SK-N-SH treated with all-trans-retinoic acid at 6 μM for 48 hours (cell line): ENCODE measurements around the gene MAFB.

Source experiments
- ATAC-seq: fragments of 200-7000 bp; cut with Tn5 transposase; 3 replicates; pipeline ENCODE4 v1.9.1; 2020; ENCODE audit warnings: mild to moderate bottlenecking, moderate library complexity
- ARNTL ChIP-seq: fragments of 450-650 bp; formaldehyde crosslinking; IDR thresholded peaks from 2 replicates; pipeline ENCODE4 v1.5.0; 2020; ENCODE audit warnings: low read depth, mild to moderate bottlenecking, moderate library complexity, borderline replicate concordance
- BACH2 ChIP-seq: fragments of 250-450 bp; sonication (Bioruptor Pico); IDR thresholded peaks from 2 replicates; pipeline ENCODE4 v1.9.0; 2021; ENCODE audit warnings: mild to moderate bottlenecking, borderline replicate concordance
- CREB5 ChIP-seq: fragments of 250-450 bp; sonication (Bioruptor Pico); IDR thresholded peaks from 2 replicates; pipeline ENCODE4 v1.5.1; 2020; ENCODE audit warnings: low read depth, mild to moderate bottlenecking, moderate library complexity
- CSDC2 ChIP-seq: fragments of 250-450 bp; sonication (Bioruptor Pico); IDR thresholded peaks from 2 replicates; pipeline ENCODE4 v1.5.0; 2020; ENCODE audit warnings: mild to moderate bottlenecking, moderate library complexity
- ESRRG ChIP-seq: fragments of 250-450 bp; sonication (Bioruptor Pico); IDR thresholded peaks from 2 replicates; pipeline ENCODE4 v1.6.1; 2021; ENCODE audit warnings: mild to moderate bottlenecking
- GLIS3 ChIP-seq: fragments of 250-450 bp; sonication (Bioruptor Pico); IDR thresholded peaks from 2 replicates; pipeline ENCODE4 v1.5.0; 2020; ENCODE audit warnings: mild to moderate bottlenecking, moderate library complexity
- ISL1 ChIP-seq: fragments of 250-450 bp; sonication (Bioruptor Pico); IDR thresholded peaks from 2 replicates; pipeline ENCODE4 v2.1.2; 2022; ENCODE audit warnings: mild to moderate bottlenecking, moderate library complexity
- OSR1 ChIP-seq: fragments of 250-450 bp; sonication (Bioruptor Pico); IDR thresholded peaks from 2 replicates; pipeline ENCODE4 v1.8.0; 2022; ENCODE audit warnings: moderate library complexity, mild to moderate bottlenecking, inconsistent platforms
- PATZ1 ChIP-seq: fragments of 250-450 bp; sonication (Bioruptor Pico); IDR thresholded peaks from 2 replicates; pipeline ENCODE4 v1.8.0; 2020; ENCODE audit warnings: mild to moderate bottlenecking, moderate library complexity, borderline replicate concordance
- POU6F1 ChIP-seq: fragments of 250-450 bp; sonication (Bioruptor Pico); IDR thresholded peaks from 2 replicates; pipeline ENCODE4 v1.8.0; 2021; ENCODE audit warnings: low read depth, mild to moderate bottlenecking, moderate library complexity, borderline replicate concordance
- PPARA ChIP-seq: fragments of 250-450 bp; sonication (Bioruptor Pico); IDR thresholded peaks from 2 replicates; pipeline ENCODE4 v1.5.0; 2020; ENCODE audit warnings: mild to moderate bottlenecking, borderline replicate concordance
- SNAI2 ChIP-seq: fragments of 250-450 bp; sonication (Bioruptor Pico); IDR thresholded peaks from 2 replicates; pipeline ENCODE4 v1.5.0; 2020; ENCODE audit warnings: mild to moderate bottlenecking, moderate library complexity
- TCF4 ChIP-seq: fragments of 250-450 bp; sonication (Bioruptor Pico); IDR thresholded peaks from 2 replicates; pipeline ENCODE4 v1.8.0; 2021; ENCODE audit warnings: mild to moderate bottlenecking, moderate library complexity, borderline replicate concordance
- TOX ChIP-seq: fragments of 250-450 bp; sonication (Bioruptor Pico); IDR thresholded peaks from 2 replicates; pipeline ENCODE4 v1.8.0; 2021; ENCODE audit warnings: mild to moderate bottlenecking, moderate library complexity, borderline replicate concordance
- ZC3H10 ChIP-seq: fragments of 250-450 bp; sonication (Bioruptor Pico); IDR thresholded peaks from 2 replicates; pipeline ENCODE4 v1.5.1; 2021; ENCODE audit warnings: mild to moderate bottlenecking, moderate library complexity
- ZFP3 ChIP-seq: fragments of 250-450 bp; sonication (Bioruptor Pico); IDR thresholded peaks from 2 replicates; pipeline ENCODE4 v1.5.0; 2020; ENCODE audit warnings: mild to moderate bottlenecking, moderate library complexity
- ZFP30 ChIP-seq: fragments of 450-650 bp; formaldehyde crosslinking; IDR thresholded peaks from 2 replicates; pipeline ENCODE4 v1.5.0; 2022; ENCODE audit warnings: mild to moderate bottlenecking, moderate library complexity
- ZNF8 ChIP-seq: fragments of 450-650 bp; formaldehyde crosslinking; IDR thresholded peaks from 2 replicates; pipeline ENCODE4 v1.5.0; 2020; ENCODE audit warnings: mild to moderate bottlenecking, moderate library complexity
- TF ChIP-seq, protein P1 (sequence below): fragments of 250-450 bp; sonication (Bioruptor Pico); IDR thresholded peaks from 2 replicates; pipeline ENCODE4 v1.5.1; 2021; ENCODE audit warnings: mild to moderate bottlenecking, moderate library complexity
- TF ChIP-seq, protein P2 (sequence below): fragments of 250-450 bp; sonication (Bioruptor Pico); IDR thresholded peaks from 2 replicates; pipeline ENCODE4 v1.5.0; 2020; ENCODE audit warnings: mild to moderate bottlenecking, moderate library complexity

MAFB gene

DNA sequence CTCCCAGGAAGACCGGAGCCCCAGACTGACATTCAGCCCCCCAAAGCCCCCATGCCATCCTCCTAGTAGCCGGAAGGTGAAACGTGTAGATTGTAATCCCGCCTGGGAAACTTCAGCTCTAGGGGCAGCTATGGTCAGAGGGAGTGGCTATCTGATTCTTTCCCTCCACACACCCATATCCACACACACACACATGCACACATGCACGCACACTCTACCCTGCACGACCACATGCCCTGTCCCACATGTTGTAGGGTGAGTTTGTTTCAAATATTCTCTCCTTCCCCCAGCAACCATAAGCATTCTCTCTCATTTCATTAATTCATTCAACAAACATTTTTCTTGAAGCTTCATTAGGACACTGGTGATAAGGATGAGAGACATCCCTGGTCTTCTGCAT is 42.2 kb downstream of the MAFB start:
- no peak for ATAC-seq
- TF ChIP-seq ISL1 (no peak), PPARA (CRISPR knock-in tag) (no peak), BACH2 (no peak), TCF4 (CRISPR knock-in tag) (no peak), ESRRG (no peak), CREB5 (CRISPR knock-in tag) (no peak), SNAI2 (CRISPR knock-in tag) (no peak), CSDC2 (CRISPR knock-in tag) (no peak), OSR1 (CRISPR knock-in tag) (no peak), ZC3H10 (no peak), POU6F1 (no peak), TOX (CRISPR knock-in tag) (no peak), ARNTL (CRISPR knock-in tag) (no peak), GLIS3 (CRISPR knock-in tag) (no peak), ZFP30 (CRISPR knock-in tag) (no peak), ZNF8 (CRISPR knock-in tag) (no peak)
- TF ChIP-seq, protein P1, sequence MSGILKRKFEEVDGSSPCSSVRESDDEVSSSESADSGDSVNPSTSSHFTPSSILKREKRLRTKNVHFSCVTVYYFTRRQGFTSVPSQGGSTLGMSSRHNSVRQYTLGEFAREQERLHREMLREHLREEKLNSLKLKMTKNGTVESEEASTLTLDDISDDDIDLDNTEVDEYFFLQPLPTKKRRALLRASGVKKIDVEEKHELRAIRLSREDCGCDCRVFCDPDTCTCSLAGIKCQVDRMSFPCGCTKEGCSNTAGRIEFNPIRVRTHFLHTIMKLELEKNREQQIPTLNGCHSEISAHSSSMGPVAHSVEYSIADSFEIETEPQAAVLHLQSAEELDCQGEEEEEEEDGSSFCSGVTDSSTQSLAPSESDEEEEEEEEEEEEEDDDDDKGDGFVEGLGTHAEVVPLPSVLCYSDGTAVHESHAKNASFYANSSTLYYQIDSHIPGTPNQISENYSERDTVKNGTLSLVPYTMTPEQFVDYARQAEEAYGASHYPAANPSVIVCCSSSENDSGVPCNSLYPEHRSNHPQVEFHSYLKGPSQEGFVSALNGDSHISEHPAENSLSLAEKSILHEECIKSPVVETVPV (CRISPR knock-in tag): no peak
- TF ChIP-seq, protein P2, sequence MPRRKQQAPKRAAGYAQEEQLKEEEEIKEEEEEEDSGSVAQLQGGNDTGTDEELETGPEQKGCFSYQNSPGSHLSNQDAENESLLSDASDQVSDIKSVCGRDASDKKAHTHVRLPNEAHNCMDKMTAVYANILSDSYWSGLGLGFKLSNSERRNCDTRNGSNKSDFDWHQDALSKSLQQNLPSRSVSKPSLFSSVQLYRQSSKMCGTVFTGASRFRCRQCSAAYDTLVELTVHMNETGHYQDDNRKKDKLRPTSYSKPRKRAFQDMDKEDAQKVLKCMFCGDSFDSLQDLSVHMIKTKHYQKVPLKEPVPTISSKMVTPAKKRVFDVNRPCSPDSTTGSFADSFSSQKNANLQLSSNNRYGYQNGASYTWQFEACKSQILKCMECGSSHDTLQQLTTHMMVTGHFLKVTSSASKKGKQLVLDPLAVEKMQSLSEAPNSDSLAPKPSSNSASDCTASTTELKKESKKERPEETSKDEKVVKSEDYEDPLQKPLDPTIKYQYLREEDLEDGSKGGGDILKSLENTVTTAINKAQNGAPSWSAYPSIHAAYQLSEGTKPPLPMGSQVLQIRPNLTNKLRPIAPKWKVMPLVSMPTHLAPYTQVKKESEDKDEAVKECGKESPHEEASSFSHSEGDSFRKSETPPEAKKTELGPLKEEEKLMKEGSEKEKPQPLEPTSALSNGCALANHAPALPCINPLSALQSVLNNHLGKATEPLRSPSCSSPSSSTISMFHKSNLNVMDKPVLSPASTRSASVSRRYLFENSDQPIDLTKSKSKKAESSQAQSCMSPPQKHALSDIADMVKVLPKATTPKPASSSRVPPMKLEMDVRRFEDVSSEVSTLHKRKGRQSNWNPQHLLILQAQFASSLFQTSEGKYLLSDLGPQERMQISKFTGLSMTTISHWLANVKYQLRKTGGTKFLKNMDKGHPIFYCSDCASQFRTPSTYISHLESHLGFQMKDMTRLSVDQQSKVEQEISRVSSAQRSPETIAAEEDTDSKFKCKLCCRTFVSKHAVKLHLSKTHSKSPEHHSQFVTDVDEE: no peak

GRCh38 chr20:40646361-40646760 is 42.7 kb downstream of the MAFB start:
- ATAC-seq: no peak
- TF ChIP-seq CREB5 (CRISPR knock-in tag) (no peak), ZFP3 (no peak), PATZ1 (CRISPR knock-in tag) (no peak), ISL1 (no peak), TCF4 (CRISPR knock-in tag) (no peak), PPARA (CRISPR knock-in tag) (no peak), GLIS3 (CRISPR knock-in tag) (no peak), CSDC2 (CRISPR knock-in tag) (no peak), ZC3H10 (no peak), POU6F1 (no peak), ZFP30 (CRISPR knock-in tag) (no peak)
- TF ChIP-seq, protein P2: no peak
- TF ChIP-seq, protein P1 (CRISPR knock-in tag): no peak
